HL-60/S4 treated with phorbol 12-myristate 13-acetate at 8.2 ng/mL for 4 days and 3 days (cell line): ENCODE data around the gene NXNL1.
"Not testable (repeated sequence)": the region's sequence is repeated elsewhere in the genome, so short reads cannot be mapped to it uniquely, and the experiment has no call there.

Experiments
- in situ Hi-C: fragments of 300-500 bp; cut with MboI; formaldehyde crosslinking; loops from 2 replicates; pipeline ENCODE4 v1.15.0; 2022; ENCODE audit warnings: low sequenced_read_pairs

Gene NXNL1

DNA sequence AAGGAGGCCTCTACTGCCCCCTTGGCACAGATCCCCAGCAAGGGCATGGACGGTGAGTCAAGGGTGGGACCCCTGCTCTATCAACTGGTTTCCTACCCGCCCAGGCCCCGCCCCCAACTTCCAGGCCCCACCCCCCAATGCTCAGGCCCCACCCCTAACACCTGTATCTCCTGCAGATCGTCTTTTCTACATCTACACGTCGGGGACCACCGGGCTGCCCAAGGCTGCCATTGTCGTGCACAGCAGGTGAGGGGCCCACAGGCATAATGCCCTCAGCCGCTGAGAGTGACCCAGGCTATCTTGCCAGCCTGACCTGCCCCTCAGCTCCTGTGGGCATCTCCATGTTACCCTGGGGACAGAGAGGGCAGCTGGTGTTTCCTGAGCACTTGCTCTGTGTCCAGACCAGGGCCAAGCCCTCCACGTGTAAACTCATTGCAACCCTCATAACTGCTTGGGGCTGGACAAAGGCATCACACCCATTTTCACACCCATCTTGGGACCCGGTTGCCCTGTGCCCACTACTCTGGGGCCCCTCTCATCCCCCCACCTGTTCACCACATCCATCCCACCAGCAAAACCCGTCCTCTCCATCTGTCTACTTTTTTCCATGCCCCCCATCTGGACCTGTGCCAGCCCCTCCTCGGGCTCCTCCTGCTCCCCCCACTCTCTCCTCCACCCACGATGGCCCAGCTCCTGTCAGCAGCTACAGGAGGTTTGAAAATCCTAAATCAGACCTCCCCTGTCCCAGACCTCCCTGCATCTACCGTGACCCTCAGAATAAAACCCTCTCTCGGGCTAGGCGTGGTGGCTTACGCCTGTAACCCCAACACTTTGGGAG lies 26.8 kb upstream of the NXNL1 start:
- in situ Hi-C loops: no loop called here

DNA sequence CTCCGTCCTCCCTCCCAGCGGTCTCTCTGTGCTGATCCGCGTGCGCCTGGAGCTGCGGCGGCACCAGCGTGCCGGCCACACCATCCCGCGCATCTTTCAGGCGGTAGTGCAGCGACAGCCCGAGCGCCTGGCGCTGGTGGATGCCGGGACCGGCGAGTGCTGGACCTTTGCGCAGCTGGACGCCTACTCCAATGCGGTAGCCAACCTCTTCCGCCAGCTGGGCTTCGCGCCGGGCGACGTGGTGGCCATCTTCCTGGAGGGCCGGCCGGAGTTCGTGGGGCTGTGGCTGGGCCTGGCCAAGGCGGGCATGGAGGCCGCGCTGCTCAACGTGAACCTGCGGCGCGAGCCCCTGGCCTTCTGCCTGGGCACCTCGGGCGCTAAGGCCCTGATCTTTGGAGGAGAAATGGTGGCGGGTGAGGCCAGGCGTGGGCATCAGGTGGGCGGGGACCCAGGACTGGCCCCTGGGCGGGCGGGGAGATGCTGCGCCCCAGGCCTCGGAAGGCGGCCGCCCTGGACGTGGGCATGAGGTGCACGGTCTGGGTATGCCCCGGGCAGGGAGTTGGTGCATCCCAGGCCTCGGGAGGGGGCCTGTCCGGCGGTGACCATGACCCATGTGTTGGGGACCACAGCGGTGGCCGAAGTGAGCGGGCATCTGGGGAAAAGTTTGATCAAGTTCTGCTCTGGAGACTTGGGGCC lies 26.0 kb upstream of the NXNL1 start:
- in situ Hi-C loops: no loop called here

GRCh38 chr19:17484520-17485185 lies 23.9 kb upstream of the NXNL1 start:
- in situ Hi-C loops: no loop called here

GRCh38 chr19:17483605-17484002 lies 22.9 kb upstream of the NXNL1 start:
- in situ Hi-C loops: no loop called here

DNA sequence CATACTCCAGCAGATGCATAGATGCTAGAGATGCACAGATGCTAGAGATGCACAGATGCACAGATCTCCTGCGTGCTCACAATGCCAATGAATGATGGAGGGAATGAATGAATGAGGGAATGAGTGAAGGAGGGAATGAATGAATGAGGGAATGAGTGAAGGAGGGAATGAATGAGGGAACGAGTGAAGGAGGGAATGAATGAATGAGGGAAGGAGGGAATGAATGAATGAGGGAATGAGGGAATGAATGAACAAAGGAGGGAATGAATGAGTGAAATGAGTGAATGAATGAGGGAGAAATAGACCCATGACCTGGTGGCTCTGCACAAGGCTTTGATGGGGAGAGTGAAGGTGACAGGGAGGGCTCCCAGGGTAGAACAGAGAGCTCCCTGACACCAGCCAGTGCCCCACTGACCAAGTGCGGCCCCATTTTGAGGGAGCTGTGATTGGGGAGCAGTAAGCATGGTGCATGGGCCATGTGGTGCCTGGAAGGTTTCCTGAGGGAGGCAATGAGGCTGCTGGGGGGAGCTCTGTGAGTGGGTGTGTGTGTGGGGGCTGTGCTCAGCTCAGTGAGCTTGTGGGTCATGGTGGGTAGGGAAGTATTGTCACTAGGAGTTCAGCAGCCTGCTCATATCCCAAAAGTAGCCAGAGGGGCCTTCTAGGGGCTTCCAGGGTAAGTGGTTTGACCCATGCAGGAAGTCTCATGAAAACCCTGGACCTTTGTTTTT lies 22.3 kb upstream of the NXNL1 start:
- in situ Hi-C loops: no loop called here

DNA sequence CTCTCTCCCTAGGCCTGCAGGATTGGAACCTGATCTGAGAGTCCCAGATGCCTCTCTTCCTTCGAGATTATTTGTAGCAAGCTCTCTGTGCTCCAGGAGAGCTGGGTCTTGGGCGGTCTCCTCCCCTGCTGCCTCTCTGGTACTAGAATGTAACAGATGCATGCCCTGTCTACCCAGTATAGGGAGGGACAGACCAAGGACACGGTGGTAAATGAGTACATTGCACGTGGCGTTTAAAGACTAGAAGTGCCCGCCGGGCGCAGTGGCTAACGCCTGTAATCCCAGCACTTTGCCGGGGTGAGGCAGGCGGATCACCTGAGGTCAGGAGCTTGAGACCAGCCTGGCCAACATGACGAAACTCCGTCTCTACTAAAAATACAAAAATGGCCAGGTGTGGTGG lies 21.3 kb upstream of the NXNL1 start:
- in situ Hi-C loops: no loop called here

DNA sequence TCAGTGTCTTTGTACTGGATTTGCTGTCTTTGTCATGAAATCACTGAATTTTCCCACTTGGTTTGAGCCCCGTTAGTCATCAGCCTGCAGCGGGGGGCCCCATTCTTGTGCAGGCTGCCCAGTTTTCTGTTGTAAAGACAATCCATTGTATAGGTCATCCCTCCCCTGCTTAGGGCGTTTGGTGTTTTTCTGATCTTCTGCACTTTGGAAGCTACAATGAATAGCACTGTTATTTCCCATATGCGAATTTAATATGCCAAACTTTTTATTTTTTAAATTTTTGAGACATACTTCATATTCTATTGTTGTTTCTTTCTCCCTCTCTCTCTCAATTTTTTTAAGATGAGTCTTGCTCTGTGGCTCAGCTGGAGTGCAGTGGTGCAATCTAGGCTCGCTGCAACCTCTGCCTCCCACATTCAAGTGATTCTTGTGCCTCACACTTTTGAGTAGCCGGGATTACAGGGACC lies 18.6 kb upstream of the NXNL1 start:
- in situ Hi-C loops: no loop called here

DNA sequence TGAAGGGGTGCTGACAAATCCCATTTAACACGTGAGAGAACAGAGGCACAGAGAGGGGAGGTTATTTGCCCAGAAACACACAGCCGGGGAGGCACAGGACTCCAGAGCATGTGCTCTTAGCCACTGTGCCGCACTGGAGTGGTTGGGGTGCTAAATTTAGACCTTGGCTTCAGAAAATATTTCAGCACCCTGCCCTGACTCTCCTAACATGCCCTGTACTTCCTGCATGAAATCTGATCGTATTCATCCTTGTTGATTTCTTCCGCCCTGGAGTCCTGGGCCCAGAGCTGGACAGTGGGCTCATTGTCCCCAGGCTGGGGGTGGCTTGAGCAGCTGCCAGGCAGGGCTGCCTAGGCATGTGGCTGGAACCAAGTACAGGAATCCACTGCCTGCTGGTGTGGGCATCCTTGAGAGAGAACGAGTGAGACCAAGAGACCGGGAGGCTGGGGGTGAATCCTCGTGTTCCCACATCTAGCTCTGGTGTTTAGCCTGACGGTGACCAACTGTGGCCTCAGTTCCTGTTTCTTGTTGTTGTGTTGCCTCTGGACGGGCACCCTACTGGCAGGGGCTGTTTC lies 14.9 kb upstream of the NXNL1 start:
- in situ Hi-C loops: no loop called here

GRCh38 chr19:17475011-17475540 lies 14.3 kb upstream of the NXNL1 start:
- in situ Hi-C loops: not testable (repeated sequence)

- in situ Hi-C loops: no loop called here
These were observed 12.3 kb upstream of the NXNL1 start for GRCh38 chr19:17473041-17473440.

DNA sequence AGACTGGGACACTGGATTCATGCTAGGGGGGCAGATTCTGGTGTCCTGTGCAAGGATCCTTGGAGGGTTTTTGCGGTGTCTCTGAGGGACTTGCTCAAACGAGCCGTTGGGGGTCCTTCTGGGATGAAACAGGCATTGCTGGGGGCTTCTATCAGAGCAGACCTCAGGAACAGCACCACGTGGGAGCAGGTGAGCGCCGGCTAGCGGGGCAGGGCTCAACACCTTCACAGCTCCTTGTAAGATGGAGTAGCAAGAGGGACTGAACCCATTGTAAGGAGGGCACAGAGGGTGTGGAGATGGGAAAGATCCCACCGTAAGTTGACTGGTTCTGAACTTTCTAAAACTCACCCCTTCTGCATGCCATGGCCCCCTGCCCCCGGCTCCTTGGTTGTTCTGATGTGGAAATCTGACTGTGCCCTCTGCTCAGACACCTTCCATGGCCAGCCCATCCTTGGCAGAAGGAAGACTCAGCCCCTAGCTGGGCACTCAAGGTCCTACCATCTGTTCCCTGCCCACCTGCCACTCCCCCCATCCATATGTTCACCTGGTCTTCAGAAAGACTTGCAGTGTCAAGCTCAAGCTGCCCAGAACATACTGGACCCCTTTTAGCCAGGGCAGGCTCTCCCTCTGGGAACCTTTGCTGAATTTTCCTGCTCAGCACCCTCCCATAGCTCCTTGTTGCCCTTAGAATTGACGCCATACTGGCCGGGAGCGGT lies 10.8 kb upstream of the NXNL1 start:
- in situ Hi-C loops: no loop called here

DNA sequence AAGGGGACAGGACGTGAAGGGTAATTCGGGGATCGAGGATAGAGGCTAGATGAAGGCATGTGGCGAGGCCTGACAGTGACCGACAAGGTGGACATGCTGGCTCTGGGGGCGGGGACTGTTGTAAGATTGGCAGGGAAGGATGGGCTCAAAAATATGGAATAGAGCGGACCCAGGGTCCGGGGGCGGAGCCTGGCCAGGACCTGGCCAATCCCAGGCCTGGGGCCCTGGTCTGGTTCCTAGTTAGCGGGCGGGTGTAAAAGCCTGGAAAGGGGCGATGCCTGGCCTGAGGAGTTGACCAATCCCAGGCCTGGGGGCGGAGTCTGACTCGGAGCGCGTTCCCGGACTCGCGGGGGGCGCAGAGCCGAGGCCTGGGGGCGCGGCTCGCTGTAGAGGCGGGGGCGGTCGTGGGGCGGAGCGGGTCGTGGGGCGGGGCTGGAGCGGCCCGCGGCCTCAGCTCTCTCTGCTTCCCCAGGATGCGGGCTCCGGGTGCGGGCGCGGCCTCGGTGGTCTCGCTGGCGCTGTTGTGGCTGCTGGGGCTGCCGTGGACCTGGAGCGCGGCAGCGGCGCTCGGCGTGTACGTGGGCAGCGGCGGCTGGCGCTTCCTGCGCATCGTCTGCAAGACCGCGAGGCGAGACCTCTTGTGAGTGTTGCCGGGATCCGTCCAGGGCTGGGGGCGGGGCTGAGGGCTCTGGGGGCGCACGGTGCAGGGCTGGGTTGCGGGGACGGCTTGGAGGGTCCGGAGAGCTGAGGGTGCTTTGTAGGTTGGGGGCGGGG lies 9.5 kb upstream of the NXNL1 start, which contains the start of gene SLC27A1:
Gene SLC27A1 (plus strand): TSS at position 457 of the 774 bp plus-strand sequence. CDS start 17 bp downstream, at position 474.
- in situ Hi-C loops: no loop called here

DNA sequence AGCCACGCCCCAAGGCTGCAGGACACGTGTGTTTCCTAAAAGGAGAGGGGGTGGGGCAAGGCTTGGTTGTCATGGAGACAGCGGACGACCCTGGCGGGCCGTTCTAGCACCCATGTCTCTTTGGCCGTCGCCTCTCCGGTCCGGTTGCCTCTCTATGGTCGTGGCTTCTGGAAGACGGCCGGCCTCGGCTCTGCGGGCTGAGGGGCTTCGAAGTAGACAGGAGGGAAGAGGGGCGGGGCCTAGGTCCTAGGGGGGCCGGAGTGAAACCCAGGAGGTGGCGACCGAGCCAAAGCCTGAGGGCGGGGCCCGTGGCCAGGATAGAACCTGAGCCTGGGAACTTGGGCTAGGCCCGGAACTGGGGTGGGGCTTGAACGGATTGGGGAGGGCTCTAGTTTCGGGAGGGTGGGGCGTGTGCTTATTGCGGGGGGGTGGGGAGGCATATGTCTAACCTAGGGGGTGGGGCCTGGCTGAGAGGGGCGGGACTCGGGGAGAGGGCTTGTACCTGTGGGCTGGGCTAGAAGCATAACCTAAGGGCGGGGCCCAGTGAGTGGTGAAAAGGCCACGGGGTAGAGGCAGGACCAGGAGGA lies 8.8 kb upstream of the NXNL1 start:
- in situ Hi-C loops: no loop called here

- in situ Hi-C loops: no loop called here
These were observed 8.4 kb upstream of the NXNL1 start for GRCh38 chr19:17469092-17469480.

DNA sequence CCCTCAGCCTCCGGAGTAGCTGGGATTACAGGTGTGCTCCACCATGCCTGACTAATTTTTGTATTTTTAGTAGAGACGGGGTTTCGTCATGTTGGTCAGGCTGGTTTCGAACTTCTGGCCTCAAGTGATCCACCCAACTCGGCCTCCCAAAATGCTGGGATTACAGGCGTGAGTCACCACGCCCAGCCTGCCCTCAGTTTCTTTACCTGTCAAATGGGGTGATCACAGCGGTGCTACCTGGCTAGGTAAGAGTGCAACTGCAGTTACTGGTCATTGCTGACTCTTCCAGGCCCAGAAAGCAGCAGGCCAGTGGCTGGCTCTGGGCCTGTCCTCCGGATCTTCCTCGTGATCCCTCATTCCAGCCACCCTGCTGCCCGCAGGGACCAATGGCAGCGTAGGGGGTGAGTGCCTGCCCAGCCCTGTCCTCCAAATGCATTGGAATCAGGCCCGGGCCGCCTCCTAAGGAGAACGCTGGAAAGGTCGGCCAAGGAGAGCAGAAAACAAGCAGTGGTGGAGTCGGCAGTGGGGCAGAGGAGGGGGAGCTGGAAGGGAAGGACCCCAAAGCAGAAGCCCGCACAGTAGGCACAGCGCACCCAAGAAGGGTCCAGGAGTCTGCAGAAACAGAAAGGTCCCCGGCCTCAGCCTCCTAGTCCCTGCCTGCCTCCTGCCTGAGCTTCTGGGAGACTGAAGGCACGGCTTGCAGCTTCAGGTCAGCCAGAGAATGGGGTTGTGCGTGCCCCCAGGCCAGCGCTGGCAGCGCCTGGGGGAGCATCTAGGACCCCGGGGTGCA lies 7.8 kb upstream of the NXNL1 start:
- in situ Hi-C loops: no loop called here

DNA sequence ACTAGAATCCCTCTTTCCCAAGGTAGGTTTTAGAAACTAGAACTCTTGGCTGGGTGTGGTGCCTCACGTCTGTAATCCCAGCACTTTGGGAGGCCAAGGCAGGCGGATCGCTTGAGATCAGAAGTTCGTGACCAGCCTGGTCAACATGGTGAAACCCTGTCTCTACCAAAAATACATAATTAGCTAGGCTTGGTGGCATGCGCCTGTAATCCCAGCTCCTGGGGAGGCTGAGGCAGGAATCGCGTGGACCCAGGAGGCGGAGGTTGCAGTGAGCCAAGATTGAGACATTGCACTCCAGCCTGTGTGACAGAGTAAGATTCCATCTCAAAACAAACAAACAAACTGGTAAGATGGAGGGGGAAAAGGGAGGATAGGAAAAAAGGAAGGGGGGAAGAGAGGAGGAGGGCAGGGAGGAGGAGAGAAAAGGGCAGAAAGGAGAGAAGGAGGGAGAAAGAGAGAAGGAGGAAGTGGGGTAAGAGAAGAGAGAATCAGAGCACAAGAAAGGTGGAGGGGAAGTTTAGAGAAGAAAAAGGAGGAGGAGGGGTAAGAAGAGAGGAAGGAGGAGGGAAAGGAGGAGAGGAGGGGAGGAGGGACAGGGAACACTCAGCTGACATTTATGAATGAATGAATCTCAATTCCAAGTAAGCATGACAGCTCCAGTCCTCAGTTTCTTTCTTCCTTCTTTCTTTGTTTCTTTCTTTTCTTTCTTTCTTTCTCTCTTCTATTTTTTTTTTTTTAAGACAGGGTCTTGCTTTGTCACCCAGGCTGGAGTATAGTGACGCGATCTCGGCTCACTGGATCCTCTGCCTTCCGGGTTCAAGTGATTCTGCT lies 7.0 kb upstream of the NXNL1 start:
- in situ Hi-C loops: no loop called here

- in situ Hi-C loops: no loop called here
These were observed 5.7 kb upstream of the NXNL1 start for GRCh38 chr19:17466487-17466850.
